Stimulated activated naive B cell treated with anti-CD40 and anti-IgM and Interleukin-4, amounts not matched to agents 10 μg/mL and 1 μg/mL and 100 μg/mL, for 72 hours (primary cell): ENCODE results near the gene DENND5B.
"Not testable (repeated sequence)": the region's sequence is repeated elsewhere in the genome, so short reads cannot be mapped to it uniquely, and the experiment has no call there.

ENCODE experiments used
- ATAC-seq, 2 donors: fragments of 150-1000 bp; cut with Tn5 transposase; replicated peaks; 2 replicates each; pipeline ENCODE4 v1.10.0; 2021; ENCODE audit warnings: moderate library complexity in 1 of 2
- DNase-seq: peaks from one replicate; pipeline ENCODE4 v3.0.0; 2021
- H3K27ac Mint-ChIP-seq: one replicate; pipeline ENCODE4 v1.8.0; 2022; ENCODE audit warnings: mild to moderate bottlenecking, mixed read lengths
- H3K27me3 Mint-ChIP-seq, 2 donors: one replicate each; pipeline ENCODE4 v1.8.0; 2022; ENCODE audit warnings: mixed read lengths in 2 of 2
- H3K36me3 Mint-ChIP-seq, 2 donors: one replicate each; pipeline ENCODE4 v1.8.0; 2022; ENCODE audit warnings: mixed read lengths in 2 of 2, mild to moderate bottlenecking in 1 of 2
- H3K4me1 Mint-ChIP-seq, 2 donors: one replicate each; pipeline ENCODE4 v1.8.0; 2022; ENCODE audit warnings: mixed read lengths in 2 of 2, mild to moderate bottlenecking in 1 of 2
- H3K4me3 Mint-ChIP-seq, 2 donors: one replicate each; pipeline ENCODE4 v1.8.0; 2022; ENCODE audit warnings: mild to moderate bottlenecking in 2 of 2, mixed read lengths in 2 of 2, moderate library complexity in 1 of 2
- H3K9me3 Mint-ChIP-seq, 2 donors: one replicate each; pipeline ENCODE4 v1.8.0; 2022; ENCODE audit warnings: mixed read lengths in 2 of 2, mild to moderate bottlenecking in 1 of 2

DENND5B gene

DNA sequence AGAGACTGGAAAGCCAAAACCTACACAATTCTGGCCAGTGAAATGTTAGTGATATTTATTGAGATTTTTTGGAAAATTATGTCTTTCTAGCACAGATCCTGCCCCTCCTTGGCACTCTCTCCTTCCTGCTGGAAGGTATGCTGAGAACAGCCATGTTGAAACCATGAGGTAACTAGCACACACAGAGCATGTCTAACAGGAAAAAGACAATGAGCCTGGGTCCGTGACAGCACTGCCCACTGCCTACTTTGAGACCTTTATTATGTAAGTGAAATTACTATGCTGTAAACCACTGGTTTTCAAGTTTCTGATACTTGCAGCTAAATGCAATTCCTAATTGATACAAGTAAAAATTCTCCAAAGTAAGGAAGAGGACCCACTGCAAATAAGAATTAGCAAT is 183.4 kb downstream of the DENND5B start:
- Mint-ChIP-seq H3K36me3 (peaks cover 0 to 5% of the 10 kb centered on the region in 2 donors), H3K9me3 (no peaks in the 10 kb centered on the region), H3K4me3 (no peak overlapping the region), H3K27me3 (no peaks in the 10 kb centered on the region), H3K4me1 (peaks cover 10 to 28% of the 10 kb centered on the region in 2 donors), H3K27ac (no peak overlapping the region)
- ATAC-seq (no peak), DNase-seq (no peak)

DNA sequence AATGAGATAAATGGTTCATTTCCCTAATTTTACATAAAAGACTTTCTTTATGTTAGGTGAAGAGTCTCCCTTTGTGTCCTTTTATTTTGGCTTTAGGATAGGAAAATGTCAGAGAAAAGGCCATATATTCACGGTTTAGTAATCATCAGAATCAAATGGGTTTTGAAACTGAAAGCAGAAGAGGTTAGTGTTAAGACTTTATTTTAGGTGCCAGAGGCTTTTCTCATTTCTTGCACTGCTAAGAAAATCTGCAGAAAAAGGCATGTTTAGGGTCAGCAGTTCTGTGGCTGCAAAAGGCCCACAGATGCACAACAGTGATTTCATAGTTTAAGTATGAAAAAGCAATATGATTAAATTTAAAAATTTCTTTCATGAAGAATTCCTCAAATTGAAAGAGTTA is 184.6 kb downstream of the DENND5B start:
- no peaks in the 10 kb centered on the region for H3K27me3 Mint-ChIP-seq
- H3K4me1 Mint-ChIP-seq = peaks cover 10 to 28% of the 10 kb centered on the region in 2 donors
- H3K4me3 Mint-ChIP-seq = peak overlapping the region in 1 of 2 donors; percentile 21
- H3K27ac Mint-ChIP-seq = peak overlapping the region; percentile 54
- no peaks in the 10 kb centered on the region for H3K9me3 Mint-ChIP-seq
- no peak for DNase-seq
- ATAC-seq = peak; percentile 79 to 80
- peaks cover under 1 to 5% of the 10 kb centered on the region in 2 donors for H3K36me3 Mint-ChIP-seq

DNA sequence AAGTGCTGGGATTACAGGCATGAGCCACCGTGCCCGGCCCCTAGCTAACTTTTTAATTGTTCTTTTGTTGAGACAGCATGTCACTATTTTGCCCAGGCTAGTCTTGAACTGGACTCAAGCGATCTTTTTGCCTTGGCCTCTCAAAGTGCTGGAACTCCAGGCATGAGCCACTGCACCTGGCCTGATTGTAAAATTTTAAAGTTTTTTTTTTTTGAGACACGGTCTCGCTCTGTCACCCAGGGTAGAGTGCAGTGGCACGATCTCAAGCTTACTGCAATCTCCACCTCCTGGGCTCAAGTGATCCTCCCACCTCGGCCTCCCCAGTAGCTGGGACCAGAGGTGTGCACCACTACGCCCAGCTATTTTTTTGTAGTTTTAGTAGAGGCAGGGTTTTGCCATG is 185.9 kb downstream of the DENND5B start:
- Mint-ChIP-seq H3K27ac (no peak overlapping the region), H3K27me3 (no peaks in the 10 kb centered on the region), H3K4me1 (peaks cover 10 to 28% of the 10 kb centered on the region in 2 donors), H3K4me3 (no peak overlapping the region), H3K9me3 (no peaks in the 10 kb centered on the region), H3K36me3 (peaks cover 5 to 6% of the 10 kb centered on the region in 2 donors)
- no peak for DNase-seq
- no peak for ATAC-seq

DNA sequence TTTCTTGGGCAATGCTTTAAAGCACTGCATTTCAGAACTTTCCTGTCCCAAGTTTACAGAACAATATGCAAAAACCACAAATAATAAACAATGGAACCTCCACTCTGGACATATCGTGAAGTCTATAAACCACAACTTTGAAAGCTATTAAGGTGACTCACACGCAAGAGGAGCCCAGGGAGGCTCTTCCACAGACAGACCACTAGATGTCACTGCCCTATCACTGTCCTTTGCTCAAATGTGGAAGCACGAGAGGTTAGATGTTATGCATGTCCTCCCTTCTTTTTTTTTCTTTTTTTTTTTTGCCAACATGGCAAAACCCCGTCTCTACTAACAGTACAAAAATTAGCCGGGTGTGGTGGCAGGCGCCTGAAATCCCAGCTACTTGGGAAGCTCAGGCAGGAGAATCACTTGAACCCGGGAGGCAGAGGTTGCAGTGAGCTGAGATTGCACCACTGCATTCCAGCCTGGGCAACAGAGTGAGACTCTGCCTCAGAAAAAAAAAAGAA is 187.8 kb downstream of the DENND5B start:
- ATAC-seq = peak; percentile 89 to 91
- H3K27ac Mint-ChIP-seq = peak overlapping the region; percentile 72
- peaks cover 10 to 28% of the 10 kb centered on the region in 2 donors for H3K4me1 Mint-ChIP-seq
- peak; percentile 74 for DNase-seq
- H3K27me3 Mint-ChIP-seq, H3K9me3 Mint-ChIP-seq: not testable (repeated sequence)
- peaks cover 5 to 12% of the 10 kb centered on the region in 2 donors for H3K36me3 Mint-ChIP-seq
- H3K4me3 Mint-ChIP-seq = peak overlapping the region; percentile 13 to 64

DNA sequence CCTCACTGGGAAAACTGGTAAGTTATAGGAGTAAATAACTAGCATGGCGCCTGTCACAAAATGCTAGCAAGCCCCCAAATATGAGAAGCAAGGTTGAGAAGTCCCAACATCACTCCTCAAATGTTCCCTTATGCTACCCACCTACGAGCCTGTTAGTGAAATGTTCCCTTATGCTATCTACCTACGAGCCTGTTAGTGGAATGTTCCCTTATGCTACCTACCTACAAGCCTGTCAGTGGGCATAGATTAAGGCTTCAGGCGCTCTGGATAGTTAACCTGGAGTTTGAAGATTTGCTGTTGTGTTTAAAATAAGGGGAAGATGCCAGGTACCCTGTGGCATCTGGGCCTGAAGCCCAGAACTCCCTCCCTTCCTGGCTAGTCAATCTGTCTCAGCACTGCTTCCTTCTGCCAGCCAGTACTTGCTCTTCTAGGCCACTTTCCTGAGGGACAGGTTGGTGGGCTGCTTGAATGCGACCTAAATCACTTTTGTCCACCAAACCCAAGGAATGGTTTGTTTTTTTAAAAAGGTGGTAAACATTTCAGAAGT is 197.9 kb downstream of the DENND5B start:
- H3K27me3 Mint-ChIP-seq = no peaks in the 10 kb centered on the region
- DNase-seq (no peak), ATAC-seq (no peak)
- H3K4me1 Mint-ChIP-seq = no peaks in the 10 kb centered on the region
- H3K27ac Mint-ChIP-seq = no peak overlapping the region
- no peaks in the 10 kb centered on the region for H3K9me3 Mint-ChIP-seq
- H3K4me3 Mint-ChIP-seq = no peak overlapping the region
- H3K36me3 Mint-ChIP-seq = peaks cover 12% of the 10 kb centered on the region in 2 donors

DNA sequence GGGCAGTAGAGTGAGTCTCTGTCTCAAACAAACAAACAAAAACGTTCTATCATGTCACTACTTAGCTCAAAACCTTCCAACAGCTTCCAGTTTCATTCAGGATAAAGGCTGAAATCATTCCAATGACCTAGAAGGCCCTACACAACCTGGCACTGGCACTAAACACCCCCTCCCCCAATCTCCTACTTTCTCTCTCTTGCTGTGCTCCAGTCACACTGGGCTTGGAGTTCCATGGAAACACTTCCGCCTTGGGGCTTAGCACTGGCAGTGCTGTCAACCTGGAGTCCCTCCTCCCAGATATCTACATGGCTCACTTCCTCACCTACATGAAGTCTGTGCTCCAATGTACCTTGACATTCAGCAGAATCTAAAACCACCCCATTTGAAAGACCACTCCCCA is 199.9 kb downstream of the DENND5B start:
- H3K27me3 Mint-ChIP-seq = no peaks in the 10 kb centered on the region
- H3K4me1 Mint-ChIP-seq = no peaks in the 10 kb centered on the region
- H3K4me3 Mint-ChIP-seq = no peak overlapping the region
- no peaks in the 10 kb centered on the region for H3K9me3 Mint-ChIP-seq
- no peak for DNase-seq
- no peak for ATAC-seq
- H3K27ac Mint-ChIP-seq = no peak overlapping the region
- H3K36me3 Mint-ChIP-seq = peaks cover 24 to 25% of the 10 kb centered on the region in 2 donors

DNA sequence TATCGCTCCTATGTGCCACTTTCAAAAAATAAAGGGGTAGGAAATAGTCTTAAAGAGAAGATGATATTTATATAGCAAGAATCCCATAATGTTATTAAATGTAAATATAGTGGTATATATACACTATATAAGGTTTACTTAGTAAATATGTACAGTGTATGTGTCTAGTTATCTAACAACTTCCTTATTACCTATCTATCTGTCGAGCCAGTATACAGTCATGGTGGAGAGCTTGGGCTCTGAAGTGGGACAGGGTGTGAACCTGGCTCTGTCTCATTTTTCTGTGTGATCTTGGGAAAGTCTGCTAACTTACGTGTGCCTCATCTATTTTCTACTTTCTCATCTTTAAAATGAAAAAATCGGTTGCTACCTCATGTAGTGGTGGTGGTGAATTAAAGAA is 202.2 kb downstream of the DENND5B start:
- Mint-ChIP-seq H3K27ac (no peak overlapping the region), H3K4me1 (no peaks in the 10 kb centered on the region), H3K9me3 (no peaks in the 10 kb centered on the region), H3K27me3 (no peaks in the 10 kb centered on the region), H3K4me3 (no peak overlapping the region), H3K36me3 (peaks cover 25 to 28% of the 10 kb centered on the region in 2 donors)
- ATAC-seq (no peak), DNase-seq (no peak)

DNA sequence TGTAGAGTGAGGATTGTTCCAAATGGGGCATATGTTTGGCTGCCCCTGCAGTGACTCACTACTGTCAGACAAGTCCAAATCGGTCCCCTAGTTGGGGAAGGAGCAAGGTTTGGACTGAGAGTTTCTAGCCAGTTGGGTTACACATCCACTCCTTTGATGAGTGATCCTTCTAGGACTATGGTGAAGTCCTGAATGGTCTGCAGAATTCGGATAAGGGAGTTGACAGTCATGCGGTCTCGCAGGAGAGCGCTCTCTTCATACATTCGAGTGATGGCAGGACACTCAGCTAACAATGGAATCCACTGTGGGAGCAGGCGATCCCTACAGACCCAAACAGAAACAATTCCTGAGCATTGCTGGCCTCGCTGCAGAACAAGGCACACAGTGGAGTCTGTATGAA is 203.5 kb downstream of the DENND5B start:
- no peak overlapping the region for H3K27ac Mint-ChIP-seq
- H3K9me3 Mint-ChIP-seq = no peaks in the 10 kb centered on the region
- DNase-seq (no peak), ATAC-seq (no peak)
- no peak overlapping the region for H3K4me3 Mint-ChIP-seq
- H3K36me3 Mint-ChIP-seq = peaks cover 25 to 28% of the 10 kb centered on the region in 2 donors
- H3K4me1 Mint-ChIP-seq = no peaks in the 10 kb centered on the region
- H3K27me3 Mint-ChIP-seq = no peaks in the 10 kb centered on the region

DNA sequence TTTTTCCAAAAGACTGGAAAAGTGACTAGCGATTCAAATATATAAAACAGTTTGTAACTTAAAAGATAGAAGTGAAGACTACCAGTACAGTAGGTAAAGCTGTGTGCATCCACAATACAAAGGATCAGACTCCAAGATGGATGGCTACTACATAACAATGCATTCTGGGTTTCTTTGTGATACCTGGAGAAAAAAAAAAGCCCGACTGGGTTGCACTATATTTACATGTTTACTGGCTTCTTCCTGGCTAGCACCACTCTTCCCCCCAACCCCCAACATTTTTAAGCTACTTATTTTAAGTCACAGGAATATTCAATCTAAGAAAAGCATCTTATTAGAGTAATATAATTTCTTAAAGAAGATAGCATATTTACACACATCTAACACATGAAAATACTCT is 203.9 kb downstream of the DENND5B start:
- H3K4me1 Mint-ChIP-seq = no peaks in the 10 kb centered on the region
- no peak for DNase-seq
- no peak overlapping the region for H3K27ac Mint-ChIP-seq
- no peaks in the 10 kb centered on the region for H3K27me3 Mint-ChIP-seq
- no peak for ATAC-seq
- H3K4me3 Mint-ChIP-seq = no peak overlapping the region
- peaks cover 26 to 28% of the 10 kb centered on the region in 2 donors for H3K36me3 Mint-ChIP-seq
- no peaks in the 10 kb centered on the region for H3K9me3 Mint-ChIP-seq

DNA sequence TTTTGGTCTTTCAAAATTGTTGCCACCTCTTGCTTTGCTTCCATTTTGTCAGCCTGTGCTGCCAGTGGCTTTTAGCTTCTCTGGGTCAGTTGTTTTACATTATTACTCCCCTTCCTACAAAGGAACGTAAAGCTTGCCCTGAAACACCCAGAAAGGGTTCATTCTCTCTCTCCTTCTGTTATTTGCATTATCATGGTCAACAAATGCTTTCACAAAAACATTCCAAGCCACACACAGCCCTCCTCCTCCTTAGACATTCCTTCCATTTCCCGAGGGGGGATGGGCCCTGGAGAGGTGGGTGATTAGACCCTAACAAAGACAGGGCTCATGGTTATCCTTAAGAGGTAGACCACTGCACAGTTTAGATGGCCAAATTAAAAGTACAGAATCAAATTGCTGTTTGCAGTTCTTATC is 204.6 kb downstream of the DENND5B start:
- no peaks in the 10 kb centered on the region for H3K9me3 Mint-ChIP-seq
- no peak overlapping the region for H3K4me3 Mint-ChIP-seq
- peaks cover 28% of the 10 kb centered on the region in 2 donors for H3K36me3 Mint-ChIP-seq
- no peak for ATAC-seq
- no peak overlapping the region for H3K27ac Mint-ChIP-seq
- H3K27me3 Mint-ChIP-seq = no peaks in the 10 kb centered on the region
- DNase-seq = no peak
- H3K4me1 Mint-ChIP-seq = no peaks in the 10 kb centered on the region

DNA sequence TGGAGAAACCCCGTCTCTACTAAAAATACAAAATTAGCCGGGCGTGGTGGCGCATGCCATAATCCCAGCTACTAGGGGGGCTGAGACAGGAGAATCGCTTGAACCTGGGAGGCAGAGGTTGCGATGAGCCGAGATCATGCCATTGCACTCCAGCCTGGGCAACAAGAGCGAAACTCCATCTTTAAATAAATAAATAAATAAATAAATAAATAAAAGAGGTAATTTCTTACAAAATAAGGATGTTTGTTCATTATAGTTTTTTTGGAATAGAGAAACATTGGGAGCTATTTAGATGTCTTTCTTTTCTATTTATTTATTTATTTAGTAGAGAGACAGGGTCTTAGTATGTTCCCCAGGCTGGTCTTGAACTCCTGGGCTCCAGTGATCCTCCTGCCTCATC is 213.7 kb downstream of the DENND5B start:
- H3K4me3 Mint-ChIP-seq, H3K36me3 Mint-ChIP-seq, H3K9me3 Mint-ChIP-seq, H3K4me1 Mint-ChIP-seq, DNase-seq, H3K27me3 Mint-ChIP-seq, ATAC-seq, H3K27ac Mint-ChIP-seq: not testable (repeated sequence)

DNA sequence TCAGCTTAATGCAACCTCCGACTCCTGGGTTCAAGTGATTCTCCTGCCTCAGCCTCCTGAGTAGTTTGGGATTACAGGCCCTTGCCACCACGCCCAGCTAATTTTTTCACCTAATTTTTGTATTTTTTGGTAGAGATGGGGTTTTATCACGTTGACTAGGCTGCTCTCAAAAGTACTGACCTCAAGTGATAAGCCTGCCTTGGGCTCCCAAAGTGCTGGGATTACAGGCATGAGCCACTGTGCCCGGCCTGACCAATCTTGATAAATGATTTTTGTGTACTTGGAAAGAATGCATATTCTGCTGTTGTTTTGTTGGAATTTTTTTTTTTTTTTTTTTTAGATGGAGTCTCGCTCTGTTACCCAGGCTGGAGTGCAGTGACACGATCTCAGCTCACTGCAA is 215.5 kb downstream of the DENND5B start:
- H3K36me3 Mint-ChIP-seq, H3K27me3 Mint-ChIP-seq, H3K4me3 Mint-ChIP-seq, H3K4me1 Mint-ChIP-seq, H3K9me3 Mint-ChIP-seq, H3K27ac Mint-ChIP-seq, DNase-seq, ATAC-seq: not testable (repeated sequence)

DNA sequence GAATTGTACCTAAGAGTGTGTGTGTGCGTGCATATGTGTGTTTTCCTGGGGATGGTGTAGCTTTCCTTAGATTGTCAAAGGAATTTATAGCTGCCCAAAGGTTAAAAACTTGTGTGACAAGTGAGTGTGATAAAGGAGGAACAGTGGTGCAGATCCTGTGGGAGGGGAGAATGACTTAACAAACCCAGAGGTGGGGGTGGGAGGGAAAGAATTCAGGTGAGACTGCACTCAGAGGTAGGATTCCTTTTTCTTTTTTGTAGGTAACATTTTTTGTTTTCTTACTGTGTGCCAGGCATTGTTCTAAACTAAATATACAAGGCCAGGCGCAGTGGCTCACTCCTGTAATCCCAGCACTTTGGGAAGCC is 219.7 kb downstream of the DENND5B start:
- DNase-seq (no peak), ATAC-seq (no peak)
- no peak overlapping the region for H3K4me3 Mint-ChIP-seq
- H3K4me1 Mint-ChIP-seq = peaks cover 5 to 6% of the 10 kb centered on the region in 2 donors
- no peak overlapping the region for H3K27ac Mint-ChIP-seq
- no peaks in the 10 kb centered on the region for H3K36me3 Mint-ChIP-seq
- no peaks in the 10 kb centered on the region for H3K9me3 Mint-ChIP-seq
- no peaks in the 10 kb centered on the region for H3K27me3 Mint-ChIP-seq

DNA sequence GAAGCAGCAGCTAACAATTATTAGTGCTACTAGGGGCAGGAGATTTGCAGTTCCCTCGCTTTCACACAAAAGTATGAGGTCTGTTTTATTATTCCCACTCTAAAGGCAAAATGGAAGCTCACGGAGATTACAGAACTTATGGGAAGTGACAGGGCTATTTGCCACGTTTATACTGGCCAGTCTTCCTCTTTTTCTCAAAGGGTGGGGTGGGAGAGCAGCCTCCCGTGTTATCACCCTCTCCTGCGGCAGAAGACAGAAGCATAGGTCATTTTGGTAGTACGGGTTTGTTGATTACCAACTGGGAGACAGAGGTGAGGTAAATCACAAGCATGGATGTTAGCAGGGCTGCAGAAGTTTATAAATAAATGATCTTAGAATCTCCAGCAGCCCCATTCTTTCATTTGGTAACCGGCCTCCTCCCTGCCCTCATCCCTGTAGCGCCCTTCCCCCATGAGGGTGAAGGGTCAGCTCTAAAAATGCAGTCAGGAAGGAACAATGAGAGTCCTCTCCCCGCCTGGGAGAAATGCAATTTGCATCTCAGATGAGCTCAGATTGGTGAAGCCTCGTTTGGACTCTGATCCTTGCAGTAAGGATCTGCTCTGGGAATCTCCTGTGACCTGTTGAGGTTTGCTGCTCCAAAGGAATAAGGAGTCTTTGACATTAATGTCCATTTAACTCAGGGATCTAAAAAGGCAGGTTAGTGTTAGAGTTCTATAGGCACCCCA is 220.2 kb downstream of the DENND5B start:
- Mint-ChIP-seq H3K9me3 (no peaks in the 10 kb centered on the region), H3K27ac (peak overlapping the region; percentile 75), H3K27me3 (no peaks in the 10 kb centered on the region), H3K36me3 (no peaks in the 10 kb centered on the region), H3K4me3 (no peak overlapping the region), H3K4me1 (peaks cover 5 to 6% of the 10 kb centered on the region in 2 donors)
- ATAC-seq (no peak), DNase-seq (no peak)
